H7 (cell line): ENCODE data around the gene KANSL1. TPM values are rescaled to one million over a fixed set of nuclear protein-coding genes. Genes with fewer than 3 reads are reported as not detected.

Experiments used
- DNase-seq: peaks from one replicate; pipeline ENCODE4 v3.0.0; 2012
- H3K27me3 ChIP-seq: 2 replicates; pipeline ENCODE4 v1.6.0; 2011; ENCODE audit warnings: mild to moderate bottlenecking, low read length; ENCODE audit not compliant: control insufficient read depth, insufficient read depth
- H3K36me3 ChIP-seq: replicated peaks from 2 replicates; pipeline ENCODE4 v1.5.1; 2011; ENCODE audit warnings: low read length; ENCODE audit not compliant: control insufficient read depth, insufficient read depth
- H3K4me3 ChIP-seq: 2 replicates; pipeline ENCODE4 v1.5.1; 2011; ENCODE audit warnings: low read depth, mild to moderate bottlenecking, control low read depth, low read length, moderate library complexity; ENCODE audit not compliant: insufficient read depth
- total RNA-seq: library from RNA; depleted of rRNA; stranded (reverse); fragments of >200 nt; shearing (Covaris generic); gene quantifications from 2 replicates; pipeline ENCODE4 v1.2.3, GENCODE V29; 2014; rRNA removed

The KANSL1 gene
- total RNA-seq, 1 experiment from 2014 or later = 35.2 TPM

DNA sequence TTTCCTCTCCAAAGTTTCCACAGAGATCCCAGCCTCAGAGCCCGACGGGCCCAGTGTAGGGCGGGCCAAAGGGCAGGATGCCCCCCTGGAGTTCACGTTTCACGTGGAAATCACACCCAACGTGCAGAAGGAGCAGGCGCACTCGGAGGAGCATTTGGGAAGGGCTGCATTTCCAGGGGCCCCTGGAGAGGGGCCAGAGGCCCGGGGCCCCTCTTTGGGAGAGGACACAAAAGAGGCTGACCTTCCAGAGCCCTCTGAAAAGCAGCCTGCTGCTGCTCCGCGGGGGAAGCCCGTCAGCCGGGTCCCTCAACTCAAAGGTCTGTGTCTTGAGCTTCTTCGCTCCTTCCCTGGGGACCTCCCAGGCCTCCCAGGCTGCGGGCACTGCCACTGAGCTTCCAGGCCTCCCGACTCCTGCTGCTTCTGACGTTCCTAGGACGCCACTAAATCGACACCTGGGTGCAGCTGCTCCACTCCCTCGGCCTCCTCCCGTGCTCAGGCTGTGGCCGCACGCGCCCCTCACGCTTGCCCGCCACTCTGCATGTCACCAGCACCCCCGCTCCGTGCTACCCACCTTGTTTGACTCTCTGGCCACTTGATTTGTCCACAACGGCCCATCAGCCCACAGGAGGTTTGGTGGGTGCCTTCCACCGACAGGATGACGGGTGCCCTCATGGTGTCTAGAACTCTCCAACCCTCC is 209.5 kb downstream of the KANSL1 start:
- H3K27me3 ChIP-seq = no peaks in the 10 kb centered on the region
- DNase-seq = peak; percentile 78
- H3K36me3 ChIP-seq = no peaks in the 10 kb centered on the region
- H3K4me3 ChIP-seq = no peak overlapping the region

DNA sequence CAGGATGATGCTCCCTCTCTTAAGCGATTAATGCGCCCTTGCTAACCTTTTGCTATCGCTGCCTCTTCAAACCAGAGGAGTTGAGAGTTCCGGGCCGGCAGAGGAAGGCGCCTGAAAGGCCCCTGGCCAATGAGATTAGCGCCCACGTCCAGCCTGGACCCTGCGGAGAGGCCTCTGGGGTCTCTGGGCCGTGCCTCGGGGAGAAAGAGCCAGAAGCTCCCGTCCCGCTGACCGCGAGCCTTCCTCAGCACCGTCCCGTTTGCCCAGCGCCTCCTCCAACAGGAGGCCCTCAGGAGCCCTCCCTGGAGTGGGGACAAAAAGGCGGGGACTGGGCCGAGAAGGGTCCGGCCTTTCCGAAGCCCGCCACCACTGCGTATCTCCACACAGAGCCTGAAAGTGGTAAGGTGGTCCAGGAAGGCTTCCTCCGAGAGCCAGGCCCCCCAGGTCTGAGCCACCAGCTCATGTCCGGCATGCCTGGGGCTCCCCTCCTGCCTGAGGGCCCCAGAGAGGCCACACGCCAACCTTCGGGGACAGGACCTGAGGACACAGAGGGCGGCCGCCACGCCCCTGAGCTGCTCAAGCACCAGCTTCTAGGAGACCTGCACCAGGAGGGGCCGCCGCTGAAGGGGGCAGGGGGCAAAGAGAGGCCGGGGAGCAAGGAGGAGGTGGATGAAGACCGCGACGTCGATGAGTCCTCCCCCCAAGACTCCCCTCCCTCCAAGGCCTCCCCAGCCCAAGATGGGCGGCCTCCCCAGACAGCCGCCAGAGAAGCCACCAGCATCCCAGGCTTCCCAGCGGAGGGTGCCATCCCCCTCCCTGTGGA is 210.2 kb downstream of the KANSL1 start:
- H3K27me3 ChIP-seq = no peaks in the 10 kb centered on the region
- H3K4me3 ChIP-seq = no peak overlapping the region
- no peaks in the 10 kb centered on the region for H3K36me3 ChIP-seq
- no peak for DNase-seq

DNA sequence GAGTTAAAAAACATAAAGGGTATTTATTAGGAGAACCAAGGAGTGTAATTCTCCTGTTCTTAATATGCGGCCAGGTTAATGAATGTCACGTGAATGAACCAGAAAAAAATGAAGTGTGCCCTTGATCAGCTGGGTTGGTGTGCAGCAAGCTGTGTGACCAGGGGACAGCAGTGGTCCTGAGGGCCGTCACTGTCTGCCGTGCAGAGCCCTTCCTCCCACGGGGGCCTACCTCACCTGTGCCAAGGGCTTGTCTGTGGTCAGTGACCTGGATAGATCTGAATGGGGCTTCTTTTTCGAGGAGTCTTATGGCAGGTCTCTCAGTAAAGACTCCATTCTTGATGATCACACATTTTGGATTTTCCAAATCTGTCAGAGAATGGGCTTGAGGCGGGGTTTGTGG is 211.9 kb downstream of the KANSL1 start:
- DNase-seq = no peak
- no peaks in the 10 kb centered on the region for H3K27me3 ChIP-seq

DNA sequence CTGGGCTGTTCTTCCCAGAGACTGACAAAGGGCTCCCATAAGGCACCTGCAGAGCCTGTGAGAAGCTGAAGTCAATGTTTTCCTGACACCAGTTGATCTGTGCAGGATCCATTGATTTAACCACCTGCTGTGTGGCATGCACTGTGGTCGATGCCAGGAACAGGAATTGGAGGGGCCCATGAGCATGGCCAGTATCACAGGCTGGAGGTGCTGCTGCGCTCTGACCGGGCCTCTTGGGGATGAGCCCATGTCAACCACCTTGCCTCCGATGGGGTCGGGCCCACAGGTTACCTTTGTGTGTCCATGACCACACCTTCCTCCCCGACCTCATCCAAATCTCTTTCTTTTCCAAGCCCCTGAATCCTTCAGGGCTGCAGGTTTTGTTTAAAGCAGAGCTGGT is 212.4 kb downstream of the KANSL1 start:
- no peak overlapping the region for H3K4me3 ChIP-seq
- no peak for DNase-seq
- no peaks in the 10 kb centered on the region for H3K36me3 ChIP-seq
- no peaks in the 10 kb centered on the region for H3K27me3 ChIP-seq

More for the DNA sequence above, 211.9 kb downstream of the KANSL1 start:
- Histone ChIP-seq H3K4me3 (no peak overlapping the region), H3K36me3 (no peaks in the 10 kb centered on the region)

Other genes with a start within 250 kb of the KANSL1 start
- gene STH, start 194.2 kb downstream of the KANSL1 start, total RNA-seq = not detected in 2 replicates
- 0.83 and 3.3 TPM in 2 replicates for gene LRRC37A, start 101.7 kb upstream of the KANSL1 start, total RNA-seq
- gene ARL17B, start 168.3 kb upstream of the KANSL1 start, total RNA-seq = 1.7 and 2.6 TPM in 2 replicates